Measurements from ENCODE around the gene PSMD4.

DNA sequence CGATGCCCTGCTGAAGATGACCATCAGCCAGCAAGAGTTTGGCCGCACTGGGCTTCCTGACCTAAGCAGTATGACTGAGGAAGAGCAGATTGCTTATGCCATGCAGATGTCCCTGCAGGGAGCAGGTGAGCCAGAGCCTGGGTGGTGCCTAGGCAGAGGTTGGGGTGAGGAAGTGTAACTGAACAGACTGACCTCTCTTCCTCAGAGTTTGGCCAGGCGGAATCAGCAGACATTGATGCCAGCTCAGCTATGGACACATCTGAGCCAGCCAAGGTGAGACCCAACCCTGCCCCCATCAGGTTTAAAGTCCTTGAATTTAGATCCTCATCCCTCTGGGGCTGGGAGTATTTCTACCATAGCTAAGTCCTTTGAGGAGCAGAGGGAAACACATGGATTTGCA lies 11.8 kb downstream of the PSMD4 start:
- TF ChIP-seq EZH2 (IDR thresholded peaks at IDR 0.05; ENCODE audit: borderline replicate concordance, low read depth, low read length, poor library complexity, severe bottlenecking) = no peak
- TF ChIP-seq, protein P1, sequence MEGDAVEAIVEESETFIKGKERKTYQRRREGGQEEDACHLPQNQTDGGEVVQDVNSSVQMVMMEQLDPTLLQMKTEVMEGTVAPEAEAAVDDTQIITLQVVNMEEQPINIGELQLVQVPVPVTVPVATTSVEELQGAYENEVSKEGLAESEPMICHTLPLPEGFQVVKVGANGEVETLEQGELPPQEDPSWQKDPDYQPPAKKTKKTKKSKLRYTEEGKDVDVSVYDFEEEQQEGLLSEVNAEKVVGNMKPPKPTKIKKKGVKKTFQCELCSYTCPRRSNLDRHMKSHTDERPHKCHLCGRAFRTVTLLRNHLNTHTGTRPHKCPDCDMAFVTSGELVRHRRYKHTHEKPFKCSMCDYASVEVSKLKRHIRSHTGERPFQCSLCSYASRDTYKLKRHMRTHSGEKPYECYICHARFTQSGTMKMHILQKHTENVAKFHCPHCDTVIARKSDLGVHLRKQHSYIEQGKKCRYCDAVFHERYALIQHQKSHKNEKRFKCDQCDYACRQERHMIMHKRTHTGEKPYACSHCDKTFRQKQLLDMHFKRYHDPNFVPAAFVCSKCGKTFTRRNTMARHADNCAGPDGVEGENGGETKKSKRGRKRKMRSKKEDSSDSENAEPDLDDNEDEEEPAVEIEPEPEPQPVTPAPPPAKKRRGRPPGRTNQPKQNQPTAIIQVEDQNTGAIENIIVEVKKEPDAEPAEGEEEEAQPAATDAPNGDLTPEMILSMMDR (conservative IDR thresholded peaks at IDR 0.05; ENCODE audit: low read depth, low read length) = no peak
